ENCODE data around the gene SLC12A4. TPM values are rescaled to one million over a fixed set of nuclear protein-coding genes. Genes with fewer than 3 reads are reported as not detected.
"Not testable (repeated sequence)": the region's sequence is repeated elsewhere in the genome, so short reads cannot be mapped to it uniquely, and the experiment has no call there.

Gene SLC12A4
- total RNA-seq, 1 donor from 2014 or later: 108 TPM

- no peak for DNase-seq (ENCODE audit: low read depth in 2 of 2)
These were observed 20.2 kb upstream of the SLC12A4 start for GRCh38 chr16:67988675-67989074.

GRCh38 chr16:67987460-67988160 is 19.2 kb upstream of the SLC12A4 start:
- peak in 1 of 2 donors; percentile 64 for DNase-seq (ENCODE audit: low read depth in 2 of 2)

GRCh38 chr16:67986949-67987348 is 18.5 kb upstream of the SLC12A4 start:
- no peak for DNase-seq (ENCODE audit: low read depth in 2 of 2)

GRCh38 chr16:67982011-67982696 is 13.7 kb upstream of the SLC12A4 start:
- DNase-seq (ENCODE audit: low read depth in 2 of 2): no peak

- no peak for DNase-seq (ENCODE audit: low read depth in 2 of 2)
These were observed 11.7 kb upstream of the SLC12A4 start, which contains the start of gene DPEP3 for GRCh38 chr16:67979955-67980678. Gene DPEP3 (minus strand): TSS chr16:67980499. CDS start chr16:67980380, 119 bp downstream.

- no peak for DNase-seq (ENCODE audit: low read depth in 2 of 2)
These were observed 9.2 kb upstream of the SLC12A4 start for GRCh38 chr16:67977469-67978227.

- no peak for DNase-seq (ENCODE audit: low read depth in 2 of 2)
These were observed 8.6 kb upstream of the SLC12A4 start for GRCh38 chr16:67977005-67977404.

GRCh38 chr16:67976205-67976604 is 7.8 kb upstream of the SLC12A4 start:
- DNase-seq (ENCODE audit: low read depth in 2 of 2): no peak

- no peak for DNase-seq (ENCODE audit: low read depth in 2 of 2)
These were observed 7.1 kb upstream of the SLC12A4 start for GRCh38 chr16:67975321-67976105.

- not testable (repeated sequence) for DNase-seq (ENCODE audit: low read depth in 2 of 2)
These were observed 3.8 kb upstream of the SLC12A4 start for GRCh38 chr16:67972285-67972684.

GRCh38 chr16:67971111-67971510 is 2.7 kb upstream of the SLC12A4 start:
- no peak for DNase-seq (ENCODE audit: low read depth in 2 of 2)

- no peak for DNase-seq (ENCODE audit: low read depth in 2 of 2)
These were observed 1.0 kb upstream of the SLC12A4 start for GRCh38 chr16:67969254-67970039.

- peak; percentile 33 to 51 for DNase-seq (ENCODE audit: low read depth in 2 of 2)
These were observed 458 bp downstream of the SLC12A4 start for GRCh38 chr16:67967958-67968399.

GRCh38 chr16:67967183-67967957 is 1.1 kb downstream of the SLC12A4 start:
- DNase-seq (ENCODE audit: low read depth in 2 of 2): peak; percentile 47 to 55

GRCh38 chr16:67966549-67967182 is 1.8 kb downstream of the SLC12A4 start:
- no peak for DNase-seq (ENCODE audit: low read depth in 2 of 2)

GRCh38 chr16:67965668-67966548 is 2.5 kb downstream of the SLC12A4 start:
- DNase-seq (ENCODE audit: low read depth in 2 of 2): no peak

GRCh38 chr16:67964477-67965131 is 3.8 kb downstream of the SLC12A4 start:
- no peak for DNase-seq (ENCODE audit: low read depth in 2 of 2)
